Stimulated activated naive CD8-positive, alpha-beta T cell treated with anti-CD3 and anti-CD28 coated beads, Interleukin-15, Interleukin-2, amounts not matched to agents 100 ng/mL and 50 ng/mL, for 24 hours (primary cell): ENCODE results near the gene MSI1.

ENCODE experiments used
- H3K27ac Mint-ChIP-seq: one replicate; pipeline ENCODE4 v1.8.0; 2021; ENCODE audit warnings: mild to moderate bottlenecking, mixed read lengths
- H3K27me3 Mint-ChIP-seq: one replicate; pipeline ENCODE4 v1.8.0; 2021; ENCODE audit warnings: mixed read lengths
- H3K36me3 Mint-ChIP-seq: one replicate; pipeline ENCODE4 v1.8.0; 2021; ENCODE audit warnings: low read depth, mixed read lengths
- H3K4me1 Mint-ChIP-seq: one replicate; pipeline ENCODE4 v1.8.0; 2021; ENCODE audit warnings: low read depth, mixed read lengths
- H3K4me3 Mint-ChIP-seq: one replicate; pipeline ENCODE4 v1.8.0; 2021; ENCODE audit warnings: mild to moderate bottlenecking, mixed read lengths
- H3K9me3 Mint-ChIP-seq: one replicate; pipeline ENCODE4 v1.8.0; 2021; ENCODE audit warnings: mixed read lengths

The MSI1 gene

DNA sequence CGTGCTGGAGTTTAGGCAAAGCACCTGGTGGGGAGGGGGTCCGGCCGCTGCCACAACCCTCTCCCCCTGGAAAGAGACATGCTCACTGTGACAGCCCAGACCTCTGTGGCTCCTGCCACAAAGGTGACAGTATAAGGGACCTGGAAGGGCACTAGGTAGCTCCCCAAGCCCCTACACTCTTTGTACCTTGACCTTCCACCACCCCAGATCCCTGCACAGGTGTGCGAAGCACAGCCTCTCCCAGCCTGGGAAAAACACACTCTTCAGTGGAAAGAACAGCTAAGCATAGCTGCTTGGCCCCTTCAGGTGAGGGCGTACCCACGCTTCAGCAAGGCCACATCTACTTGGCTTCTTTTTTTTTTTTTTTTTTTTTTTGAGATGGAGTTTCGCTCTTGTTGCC is 36.4 kb downstream of the MSI1 start:
- Mint-ChIP-seq H3K9me3 (peaks cover 13% of the 10 kb centered on the region), H3K27me3 (peaks cover 3% of the 10 kb centered on the region), H3K27ac (no peak overlapping the region), H3K4me3 (no peak overlapping the region), H3K36me3 (peaks cover 3% of the 10 kb centered on the region), H3K4me1 (no peaks in the 10 kb centered on the region)

DNA sequence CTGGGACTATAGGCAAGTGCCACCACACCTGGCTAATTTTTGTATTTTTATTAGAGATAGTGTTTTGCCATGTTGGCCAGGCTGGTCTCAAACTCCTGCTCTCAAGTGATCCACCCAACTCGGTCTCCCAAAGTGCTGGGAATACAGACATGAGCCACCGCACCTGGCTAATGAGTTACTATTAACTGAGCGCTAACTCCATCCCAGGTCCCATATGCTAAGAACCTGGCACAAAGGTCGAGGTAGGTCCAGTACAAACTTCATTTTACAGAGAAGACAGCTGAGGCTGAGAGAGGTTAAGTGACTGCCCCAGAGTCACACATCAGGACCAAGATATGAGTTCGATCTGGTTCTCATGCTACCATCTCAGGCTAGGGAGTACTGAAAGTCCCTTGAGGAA is 36.9 kb downstream of the MSI1 start:
- H3K27ac Mint-ChIP-seq = no peak overlapping the region

DNA sequence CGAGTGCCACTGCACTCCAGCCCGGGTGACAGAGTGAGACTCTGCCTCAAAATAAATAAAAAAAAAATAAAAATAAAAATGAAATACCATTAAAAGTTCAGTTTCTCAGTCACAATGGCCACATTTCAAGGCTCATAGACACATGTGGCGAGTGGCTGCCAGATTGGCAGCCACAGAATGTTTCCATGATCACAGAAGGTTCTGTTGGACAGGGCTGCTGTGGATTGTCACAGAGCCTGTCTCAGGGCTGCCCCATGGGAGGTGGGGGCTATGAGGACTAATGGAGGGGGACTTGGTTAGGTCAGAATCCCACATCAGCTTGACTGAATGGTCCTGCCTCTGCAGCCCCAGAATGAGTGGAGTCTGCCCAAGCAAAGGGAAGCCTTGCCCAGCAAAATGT is 37.6 kb downstream of the MSI1 start:
- Mint-ChIP-seq H3K4me1 (no peaks in the 10 kb centered on the region), H3K9me3 (peaks cover 6% of the 10 kb centered on the region), H3K36me3 (no peaks in the 10 kb centered on the region), H3K4me3 (no peak overlapping the region), H3K27ac (no peak overlapping the region), H3K27me3 (no peaks in the 10 kb centered on the region)

More for the DNA sequence above, 36.9 kb downstream of the MSI1 start:
- Mint-ChIP-seq H3K9me3 (peaks cover 11% of the 10 kb centered on the region), H3K36me3 (no peaks in the 10 kb centered on the region), H3K4me3 (no peak overlapping the region), H3K27me3 (no peaks in the 10 kb centered on the region), H3K4me1 (no peaks in the 10 kb centered on the region)

DNA sequence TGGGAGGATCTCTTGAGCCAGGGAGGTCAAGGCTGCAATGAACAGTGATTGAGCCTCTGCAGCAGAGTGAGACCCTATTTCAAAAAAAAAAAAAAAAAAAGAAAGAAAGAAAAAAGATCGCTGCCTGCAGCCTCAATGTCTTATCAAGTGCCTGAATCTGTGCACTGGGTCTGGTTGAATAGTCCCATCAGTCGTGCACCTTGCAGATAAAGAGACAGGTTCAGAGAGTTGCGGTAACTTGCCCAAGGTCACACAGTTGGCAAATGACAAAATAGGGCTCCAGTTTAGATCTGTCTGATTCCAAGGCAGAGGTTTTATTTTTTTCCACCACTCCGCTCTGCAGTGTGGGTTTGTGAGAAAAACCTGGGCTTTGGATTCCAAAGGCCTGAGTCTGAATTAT is 40.7 kb downstream of the MSI1 start:
- no peaks in the 10 kb centered on the region for H3K27me3 Mint-ChIP-seq
- H3K4me3 Mint-ChIP-seq = no peak overlapping the region
- no peak overlapping the region for H3K27ac Mint-ChIP-seq

DNA sequence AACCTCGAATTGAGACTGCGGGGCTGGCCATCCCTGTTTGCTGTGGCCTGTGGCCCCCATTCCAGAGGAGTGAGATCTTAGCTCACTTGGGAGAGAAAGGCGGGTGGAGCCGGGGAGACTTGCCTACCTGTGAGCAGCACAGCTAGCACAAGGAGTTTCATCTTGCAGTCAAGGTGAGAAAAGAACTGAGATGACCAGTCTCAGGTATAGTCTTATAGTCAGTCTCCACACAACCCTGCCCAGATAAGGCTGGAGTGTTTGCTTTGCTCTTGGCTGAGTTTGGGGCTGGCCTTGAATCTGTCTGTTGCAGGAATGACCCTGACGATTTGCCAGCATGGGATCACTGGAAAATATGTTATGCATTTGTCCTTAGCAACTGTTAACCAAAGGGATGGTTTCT is 41.4 kb downstream of the MSI1 start, which contains the start of gene PLA2G1B:
PLA2G1B (minus strand) TSS at position 187 of the 400 bp plus-strand sequence; CDS start at position 161, 26 bp downstream.
- H3K36me3 Mint-ChIP-seq = no peaks in the 10 kb centered on the region

More for the DNA sequence above, 40.7 kb downstream of the MSI1 start:
- no peaks in the 10 kb centered on the region for H3K4me1 Mint-ChIP-seq
- no peaks in the 10 kb centered on the region for H3K9me3 Mint-ChIP-seq
- no peaks in the 10 kb centered on the region for H3K36me3 Mint-ChIP-seq

DNA sequence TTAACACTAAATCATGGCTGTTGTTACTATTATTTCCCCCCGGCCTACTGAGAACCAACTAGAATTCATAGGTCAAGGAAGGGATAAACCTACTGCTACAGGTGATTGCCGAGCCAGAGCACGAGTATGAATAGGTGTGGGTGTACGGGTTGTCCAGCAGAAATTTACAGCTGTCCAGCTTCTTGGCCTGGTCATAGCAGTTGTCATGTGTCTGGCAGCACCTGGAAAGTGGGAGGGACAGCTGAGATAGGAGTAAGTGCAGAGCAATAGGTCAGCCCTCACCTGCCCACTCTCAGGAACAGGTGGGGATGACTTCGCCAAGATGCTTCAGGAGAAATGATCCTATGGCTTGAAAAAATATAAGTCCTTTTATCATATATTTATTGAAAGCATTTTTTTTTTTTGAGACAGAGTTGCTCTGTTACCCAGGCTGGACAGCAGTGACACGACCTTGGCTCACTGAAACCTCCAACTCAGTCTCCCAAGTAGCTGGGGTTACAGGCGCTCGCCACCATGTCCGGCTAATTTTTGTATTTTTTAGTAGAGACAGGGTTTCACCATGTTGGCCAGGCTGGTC is 44.0 kb downstream of the MSI1 start:
- H3K36me3 Mint-ChIP-seq = no peaks in the 10 kb centered on the region
- no peak overlapping the region for H3K27ac Mint-ChIP-seq
- H3K9me3 Mint-ChIP-seq = no peaks in the 10 kb centered on the region
- no peaks in the 10 kb centered on the region for H3K27me3 Mint-ChIP-seq
- H3K4me3 Mint-ChIP-seq = peak overlapping the region; percentile 78
- no peaks in the 10 kb centered on the region for H3K4me1 Mint-ChIP-seq

More for the DNA sequence above, 41.4 kb downstream of the MSI1 start, which contains the start of gene PLA2G1B:
- Mint-ChIP-seq H3K4me3 (no peak within 1 kb of the TSS), H3K27me3 (no peaks in the 10 kb centered on the region), H3K27ac (no peak within 1 kb of the TSS), H3K9me3 (no peaks in the 10 kb centered on the region), H3K4me1 (no peaks in the 10 kb centered on the region)

DNA sequence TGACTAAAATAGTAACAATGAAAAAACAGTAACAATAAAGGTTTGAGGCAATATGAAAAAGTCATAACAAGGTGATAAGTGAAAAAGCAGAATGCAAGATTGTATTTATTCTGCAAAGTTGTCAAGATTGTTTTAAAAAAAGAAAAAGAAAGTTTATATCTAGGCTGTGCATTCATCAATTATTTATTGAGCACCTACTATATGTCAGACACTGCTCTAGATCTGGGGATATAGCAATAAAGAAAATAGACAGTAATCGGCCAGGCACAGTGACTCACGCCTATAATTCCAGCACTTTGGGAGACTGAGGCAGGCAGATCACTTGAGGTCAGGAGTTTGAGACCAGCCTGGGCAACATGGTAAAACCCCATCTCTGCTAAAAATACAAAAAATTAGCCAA is 45.2 kb downstream of the MSI1 start:
- no peaks in the 10 kb centered on the region for H3K36me3 Mint-ChIP-seq
- no peaks in the 10 kb centered on the region for H3K9me3 Mint-ChIP-seq
- no peaks in the 10 kb centered on the region for H3K27me3 Mint-ChIP-seq
- no peak overlapping the region for H3K4me3 Mint-ChIP-seq
- no peaks in the 10 kb centered on the region for H3K4me1 Mint-ChIP-seq
- H3K27ac Mint-ChIP-seq = no peak overlapping the region

DNA sequence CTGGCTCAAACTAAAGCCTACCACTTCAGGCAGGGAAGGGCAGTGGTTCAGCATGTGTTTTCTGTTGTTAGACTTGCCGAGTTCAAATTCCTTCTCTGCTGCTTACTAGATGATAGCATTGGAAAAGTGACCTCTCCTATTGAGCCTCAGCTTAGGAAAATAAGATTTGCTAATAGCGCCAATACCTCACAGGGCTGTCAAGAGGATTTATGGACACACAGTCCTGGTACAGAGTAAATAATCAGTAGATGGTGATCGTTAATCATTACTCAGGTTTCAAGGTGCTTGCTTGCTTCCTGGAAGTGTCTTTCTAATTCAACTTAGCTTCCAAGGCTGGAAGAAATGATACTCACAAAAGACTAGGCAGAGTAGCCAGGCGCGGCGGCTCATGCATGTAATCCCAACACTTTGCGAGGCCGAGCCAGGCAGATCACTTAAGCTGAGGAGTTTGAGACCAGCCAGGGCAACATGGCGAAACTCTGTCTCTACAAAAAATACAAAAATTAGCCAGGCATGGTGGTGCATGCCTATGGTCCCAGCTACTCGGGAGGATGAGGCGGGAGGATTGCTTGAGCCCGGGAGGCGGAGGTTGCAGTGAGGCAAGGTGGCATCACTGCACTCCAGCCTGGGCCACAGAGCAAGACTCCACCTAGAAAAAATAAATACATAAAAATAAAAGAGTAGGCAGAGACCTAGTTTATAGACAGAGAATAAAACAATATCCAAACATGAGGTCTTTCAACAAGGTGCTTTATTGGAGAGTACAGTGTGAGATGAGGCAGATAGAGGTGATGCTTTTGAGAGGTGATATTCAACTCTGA is 47.4 kb downstream of the MSI1 start:
- Mint-ChIP-seq H3K9me3 (no peaks in the 10 kb centered on the region), H3K36me3 (no peaks in the 10 kb centered on the region), H3K4me3 (no peak overlapping the region), H3K27me3 (no peaks in the 10 kb centered on the region), H3K4me1 (peaks cover 14% of the 10 kb centered on the region), H3K27ac (no peak overlapping the region)

DNA sequence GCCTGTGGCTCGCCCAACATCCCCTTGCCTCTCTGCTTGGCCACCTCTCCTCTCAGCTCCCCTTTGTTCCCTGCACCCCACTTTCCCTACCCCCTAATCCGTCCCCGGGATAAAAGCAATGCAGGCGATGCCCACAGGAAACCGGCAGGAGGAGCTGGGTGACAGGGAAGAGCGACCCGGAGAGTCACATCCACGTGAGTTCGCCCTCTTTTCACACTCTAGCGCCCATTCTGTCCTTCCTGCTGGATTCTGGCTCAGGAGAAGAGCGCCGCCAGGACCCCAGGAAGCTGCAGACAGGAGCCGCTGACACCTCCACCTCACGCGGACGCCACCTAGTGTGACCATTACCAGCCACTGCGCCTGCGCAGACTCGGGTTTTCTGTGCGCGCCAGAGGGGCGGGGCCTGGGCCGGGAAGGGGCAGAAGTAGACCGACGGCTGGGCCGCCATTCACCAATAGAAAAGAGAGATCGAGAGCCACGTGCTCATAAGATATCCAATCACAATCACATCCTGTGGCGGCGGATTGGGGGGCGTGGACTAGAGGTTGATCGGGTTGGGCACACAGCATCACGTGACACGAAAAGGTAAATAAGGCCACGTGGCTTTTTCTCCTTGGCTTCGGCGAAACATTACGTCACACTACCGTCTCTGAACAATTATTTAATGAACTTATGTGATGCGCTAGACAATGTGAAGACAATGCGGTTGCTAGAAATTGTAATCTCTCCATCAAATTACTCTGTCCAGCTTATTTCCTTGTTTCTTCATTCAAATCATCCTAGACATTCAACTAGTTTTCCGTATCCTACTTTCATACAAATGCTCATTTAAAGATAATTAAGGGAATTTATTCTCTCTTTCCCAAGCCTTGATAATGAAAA is 51.5 kb downstream of the MSI1 start:
- Mint-ChIP-seq H3K27me3 (no peaks in the 10 kb centered on the region), H3K4me3 (peak overlapping the region; percentile 90), H3K4me1 (peaks cover 15% of the 10 kb centered on the region), H3K27ac (peak overlapping the region; percentile 93), H3K9me3 (no peaks in the 10 kb centered on the region), H3K36me3 (no peaks in the 10 kb centered on the region)

DNA sequence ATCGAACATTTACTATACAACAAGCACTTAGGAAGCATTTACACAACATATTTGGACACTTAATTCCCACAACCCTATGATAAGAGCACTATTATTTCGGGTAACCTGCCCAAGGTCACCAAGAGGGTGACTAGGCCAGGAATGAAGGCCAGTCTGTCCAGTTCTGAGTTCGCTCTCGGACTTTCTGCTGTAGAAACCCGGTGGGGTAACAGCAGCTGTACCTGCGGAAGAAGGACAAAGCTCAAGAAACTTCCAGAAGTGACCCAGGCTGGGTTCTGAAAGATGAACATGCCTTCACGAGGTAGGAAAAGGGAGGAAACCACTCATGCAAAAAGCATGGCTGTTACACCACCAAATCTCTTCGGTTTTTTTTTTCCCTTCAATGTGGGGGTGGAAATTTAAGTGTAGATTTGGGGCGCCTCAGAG is 52.2 kb downstream of the MSI1 start:
- no peaks in the 10 kb centered on the region for H3K36me3 Mint-ChIP-seq
- H3K4me1 Mint-ChIP-seq = peaks cover 15% of the 10 kb centered on the region
- no peaks in the 10 kb centered on the region for H3K9me3 Mint-ChIP-seq
- peak overlapping the region; percentile 90 for H3K4me3 Mint-ChIP-seq
- H3K27ac Mint-ChIP-seq = peak overlapping the region; percentile 93
- no peaks in the 10 kb centered on the region for H3K27me3 Mint-ChIP-seq

DNA sequence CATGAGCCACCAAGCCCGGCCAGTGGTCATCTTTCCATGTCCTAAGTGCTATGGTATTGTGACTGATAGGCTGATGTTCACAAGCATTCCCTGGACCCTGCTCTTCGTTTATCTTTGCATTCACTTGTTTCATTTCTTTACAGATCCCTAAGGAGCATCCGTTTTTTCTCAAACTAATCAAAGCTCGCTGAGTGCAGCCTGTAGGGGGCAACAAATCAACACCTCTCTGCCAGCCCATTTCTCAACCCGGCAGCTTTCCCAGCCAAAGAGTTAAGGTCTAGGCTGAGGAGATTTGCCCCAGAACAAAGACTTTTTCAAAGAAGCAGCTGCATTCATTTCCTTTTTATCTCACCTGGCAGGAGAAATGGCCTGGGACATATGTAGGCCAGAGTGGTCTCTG is 54.7 kb downstream of the MSI1 start:
- no peaks in the 10 kb centered on the region for H3K27me3 Mint-ChIP-seq
- H3K9me3 Mint-ChIP-seq = no peaks in the 10 kb centered on the region
- H3K4me3 Mint-ChIP-seq = no peak overlapping the region
- peaks cover 15% of the 10 kb centered on the region for H3K4me1 Mint-ChIP-seq
- no peaks in the 10 kb centered on the region for H3K36me3 Mint-ChIP-seq
- H3K27ac Mint-ChIP-seq = no peak overlapping the region

DNA sequence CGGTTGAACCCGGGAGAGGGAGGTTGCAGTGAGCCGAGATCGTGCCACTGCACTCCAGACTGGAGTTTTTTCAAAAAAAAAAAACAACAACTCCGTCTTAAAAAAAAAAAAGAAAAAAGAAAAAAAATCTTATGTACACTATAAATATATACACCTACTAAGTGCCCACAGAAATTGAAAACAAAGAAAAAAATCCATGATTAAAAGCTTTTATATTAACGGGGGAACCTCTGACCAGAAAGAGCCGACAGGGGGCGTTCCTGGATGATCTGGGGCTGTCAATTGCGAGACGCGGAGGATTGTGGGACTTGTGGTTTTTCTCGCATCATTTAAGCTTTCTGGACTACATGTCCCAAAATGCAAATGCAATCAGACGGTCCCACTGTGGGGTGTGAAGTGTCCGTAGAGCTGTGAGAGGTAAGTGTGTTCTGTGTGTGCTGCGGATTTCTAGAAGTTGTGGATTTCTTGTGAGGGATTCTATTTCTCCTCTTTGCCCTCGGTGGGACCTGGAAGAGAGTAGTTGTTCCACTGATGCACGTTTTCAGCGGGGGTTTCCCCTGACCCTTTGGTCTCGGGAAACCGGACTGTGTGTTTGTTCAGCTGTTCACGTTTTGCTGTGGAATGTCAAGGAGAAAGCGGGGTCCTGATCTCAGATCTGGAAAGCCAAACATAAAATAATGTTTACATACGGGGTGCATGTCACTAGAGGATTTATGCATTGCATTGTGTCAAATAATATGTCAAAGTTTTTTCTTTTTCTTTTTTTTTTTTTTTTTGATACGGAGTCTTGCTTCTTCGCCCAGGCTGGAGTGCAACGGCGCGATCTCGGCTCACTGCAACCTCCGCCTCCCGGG is 66.8 kb downstream of the MSI1 start, which contains the start of gene SIRT4:
SIRT4 (plus strand) TSS at position 360 of the 854 bp plus-strand sequence. CDS start 1,241 bp downstream, outside the sequence.
- Mint-ChIP-seq H3K9me3 (no peaks in the 10 kb centered on the region), H3K4me3 (peak within 1 kb of the TSS; percentile 99), H3K27me3 (no peaks in the 10 kb centered on the region), H3K36me3 (no peaks in the 10 kb centered on the region), H3K4me1 (peaks cover 9% of the 10 kb centered on the region), H3K27ac (peak within 1 kb of the TSS; percentile 91)

DNA sequence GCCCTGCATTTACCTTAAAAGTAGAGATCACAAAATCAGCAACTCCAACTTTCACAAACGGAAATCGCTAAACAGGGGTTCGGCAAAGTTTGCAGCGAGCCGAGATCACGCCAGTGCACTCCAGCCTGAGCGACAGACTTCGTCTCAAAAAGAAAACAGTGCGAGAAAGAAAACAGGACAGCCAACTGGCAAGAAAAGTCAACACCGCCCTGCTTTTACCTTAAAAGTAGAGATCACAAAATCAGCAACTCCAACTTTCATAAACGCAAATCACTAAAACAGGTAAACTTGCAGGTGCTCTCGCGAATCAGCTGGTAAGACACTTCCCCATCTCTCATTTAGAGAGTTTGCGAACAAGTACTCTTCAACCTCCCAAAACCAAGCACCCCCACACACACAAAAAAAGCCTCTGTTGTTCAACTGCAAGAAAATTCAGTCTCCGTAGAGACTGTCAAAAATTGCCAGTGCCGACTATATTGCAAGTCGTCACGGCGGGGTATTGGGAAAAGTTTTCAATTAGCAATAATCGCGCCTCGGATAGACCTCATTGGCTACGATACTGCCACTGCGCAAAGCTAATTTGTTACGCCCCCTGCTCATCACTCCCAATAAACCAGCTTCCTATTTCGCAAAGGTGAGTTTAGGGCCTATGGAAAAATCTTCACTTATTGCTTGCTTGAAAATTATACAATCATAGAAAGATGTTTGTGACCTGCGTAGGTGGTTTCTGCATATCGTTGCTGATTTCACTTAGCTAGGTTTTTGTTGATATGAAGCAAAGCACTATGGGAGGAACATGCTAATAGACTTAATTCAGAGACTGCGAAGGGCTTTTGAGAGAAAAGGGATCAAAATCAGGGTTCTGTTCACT is 76.1 kb downstream of the MSI1 start, which contains the start of gene RNU4-1:
RNU4-1 (minus strand) TSS at position 577 of the 871 bp plus-strand sequence.
- Mint-ChIP-seq H3K27ac (no peak within 1 kb of the TSS), H3K4me3 (no peak within 1 kb of the TSS), H3K36me3 (no peaks in the 10 kb centered on the region), H3K9me3 (no peaks in the 10 kb centered on the region), H3K27me3 (no peaks in the 10 kb centered on the region), H3K4me1 (peaks cover 6% of the 10 kb centered on the region)
